SK-N-SH (cell line): ENCODE measurements around the gene FRMD3. TPM values are rescaled to one million over a fixed set of nuclear protein-coding genes. Genes with fewer than 3 reads are reported as not detected.

ENCODE experiments used
- CTCF ChIA-PET: fragments of 300-600, 350-600 bp; formaldehyde crosslinking; extraction: SDS; loops from one replicate; lab custom pipeline; 2021; lab: Yijun Ruan, JAX
- POLR2A ChIA-PET: fragments of 350-600 bp; sonication (Branson Sonifier 250); formaldehyde crosslinking; extraction: SDS; loops from one replicate; lab custom pipeline; 2020; ENCODE audit warnings: antibody characterized with exemption, inconsistent platforms; lab: Yijun Ruan, JAX
- DNase-seq: peaks from one replicate; pipeline ENCODE4 v3.0.0; 2012
- H2AFZ ChIP-seq: fragments of 200-600 bp; sonication (generic); 2 replicates; pipeline ENCODE4 v1.8.1; 2016; ENCODE audit warnings: antibody characterized with exemption, mild to moderate bottlenecking, low read depth
- H3F3A ChIP-seq: fragments of 200-600 bp; sonication (generic); replicated peaks from 2 replicates; pipeline ENCODE3; 2016; ENCODE audit warnings: antibody characterized with exemption, mild to moderate bottlenecking; ENCODE audit not compliant: insufficient read depth
- H3K27ac ChIP-seq, 2 experiments: fragments of 200-500 bp in 1 of 2; fragments of 200-600 bp in 1 of 2; sonication (Bioruptor generic) in 1 of 2; sonication (generic), shearing (Covaris generic) in 1 of 2; 2 replicates each; pipeline versions ENCODE4 v1.5.1 to v1.6.1; 2014 to 2016; ENCODE audit warnings: low read depth in 2 of 2, inconsistent platforms in 1 of 2, low read length in 1 of 2, mild to moderate bottlenecking in 1 of 2, mixed read lengths in 1 of 2
- H3K27me3 ChIP-seq: fragments of 200-600 bp; sonication (generic), shearing (Covaris generic); 2 replicates; pipeline ENCODE4 v1.6.1; 2016; ENCODE audit warnings: mixed run types; ENCODE audit not compliant: insufficient read depth
- H3K36me3 ChIP-seq, 2 experiments: fragments of 200-500 bp in 1 of 2; fragments of 200-600 bp in 1 of 2; sonication (Bioruptor generic) in 1 of 2; sonication (generic) in 1 of 2; replicated peaks in 1 of 2; 2 replicates each; pipeline versions ENCODE3 to v1.5.1; 2014 to 2016; ENCODE audit warnings: low read length in 1 of 2, mild to moderate bottlenecking in 1 of 2; ENCODE audit not compliant: insufficient read depth in 2 of 2, control insufficient read depth in 1 of 2
- H3K4me1 ChIP-seq, 2 experiments: fragments of 200-500 bp in 1 of 2; fragments of 200-600 bp in 1 of 2; sonication (Bioruptor generic) in 1 of 2; sonication (generic), shearing (Covaris generic) in 1 of 2; 2 replicates each; pipeline versions ENCODE4 v1.5.1 to v1.6.1; 2014 to 2016; ENCODE audit warnings: low read depth in 1 of 2, low read length in 1 of 2, mixed run types in 1 of 2; ENCODE audit not compliant: insufficient read depth in 2 of 2, control insufficient read depth in 1 of 2
- H3K4me2 ChIP-seq: fragments of 200-600 bp; sonication (generic), shearing (Covaris generic); 2 replicates; pipeline ENCODE4 v1.6.1; 2017; ENCODE audit warnings: mixed run types
- H3K4me3 ChIP-seq, 2 experiments: fragments of 200-500 bp in 1 of 2; fragments of 200-600 bp in 1 of 2; sonication (Bioruptor generic) in 1 of 2; sonication (generic), shearing (Covaris generic) in 1 of 2; 2 replicates each; pipeline versions ENCODE4 v1.5.1 to v1.8.1; 2014 to 2016; ENCODE audit warnings: low read depth in 2 of 2, inconsistent platforms in 1 of 2, low read length in 1 of 2, mild to moderate bottlenecking in 1 of 2, mixed read lengths in 1 of 2, moderate library complexity in 1 of 2
- H3K79me2 ChIP-seq: fragments of 200-600 bp; sonication (generic); 2 replicates; pipeline ENCODE4 v1.8.1; 2017; ENCODE audit warnings: mild to moderate bottlenecking; ENCODE audit not compliant: insufficient read depth
- H3K9ac ChIP-seq: fragments of 200-600 bp; sonication (generic); 2 replicates; pipeline ENCODE4 v1.6.1; 2017; ENCODE audit warnings: mixed run types
- H3K9me2 ChIP-seq: fragments of 200-600 bp; sonication (generic); 2 replicates; pipeline ENCODE4 v1.6.1; 2017; ENCODE audit warnings: mixed run types
- H3K9me3 ChIP-seq: fragments of 200-600 bp; sonication (generic); 2 replicates; pipeline ENCODE4 v1.6.1; 2017; ENCODE audit warnings: mixed run types, mild to moderate bottlenecking, moderate library complexity
- H4K20me1 ChIP-seq: fragments of 200-600 bp; sonication (generic); 2 replicates; pipeline ENCODE4 v1.6.1; 2017; ENCODE audit warnings: mild to moderate bottlenecking, mixed run types; ENCODE audit not compliant: insufficient read depth
- CHD2 ChIP-seq: fragments of 150-350 bp; IDR thresholded peaks from 2 replicates; pipeline ENCODE4 v1.6.1; 2018; ENCODE audit warnings: low read length; ENCODE audit not compliant: partially characterized antibody
- ELF1 ChIP-seq: IDR thresholded peaks from 2 replicates; pipeline ENCODE4 v1.4.0; 2012
- FOXJ3 ChIP-seq: sonication (generic); formaldehyde crosslinking; IDR thresholded peaks from 2 replicates; pipeline ENCODE4 v1.5.1; 2020; ENCODE audit warnings: mild to moderate bottlenecking, missing genetic modification reagents
- GATA2 ChIP-seq: sonication (generic); formaldehyde crosslinking; IDR thresholded peaks from 2 replicates; pipeline ENCODE4 v1.5.0; 2020; ENCODE audit warnings: mild to moderate bottlenecking, missing genetic modification reagents
- JUND ChIP-seq: IDR thresholded peaks from 2 replicates; pipeline ENCODE4 v1.4.0; 2012
- POLR2AphosphoS5 ChIP-seq: IDR thresholded peaks from 2 replicates; pipeline ENCODE4 v1.6.1; 2012; ENCODE audit warnings: low read depth, low read length
- RCOR1 ChIP-seq: fragments of 150-350 bp; IDR thresholded peaks from 2 replicates; pipeline ENCODE4 v1.6.1; 2017; ENCODE audit warnings: antibody characterized with exemption, low read length
- RXRA ChIP-seq: IDR thresholded peaks from 2 replicates; pipeline ENCODE4 v1.4.0; 2012; ENCODE audit warnings: low read depth, mild to moderate bottlenecking, borderline replicate concordance
- SMC3 ChIP-seq: IDR thresholded peaks from 2 replicates; pipeline ENCODE4 v1.6.1; 2012; ENCODE audit warnings: low read depth, low read length, improper control_type of control experiment
- TAF1 ChIP-seq: IDR thresholded peaks from 2 replicates; pipeline ENCODE4 v1.6.1; 2012; ENCODE audit warnings: low read depth, mild to moderate bottlenecking, low read length, moderate library complexity, borderline replicate concordance
- TCF12 ChIP-seq: IDR thresholded peaks from 2 replicates; pipeline ENCODE4 v1.4.0; 2012
- TEAD4 ChIP-seq: IDR thresholded peaks from 2 replicates; pipeline ENCODE4 v1.4.0; 2012; ENCODE audit warnings: mild to moderate bottlenecking, borderline replicate concordance; ENCODE audit not compliant: insufficient read depth
- WGBS: methylation state at CpG from one replicate; pipeline ENCODE4 v1.1.6; 2017; ENCODE audit warnings: low lambda C conversion rate; 5-methylcytosine and 5-hydroxymethylcytosine counted together
- polyA plus RNA-seq, 3 experiments: library from polyadenylated mRNA; depleted of rRNA; stranded (reverse); fragments of >200 nt; gene quantifications; 2 replicates each; pipeline ENCODE4 v1.2.3, GENCODE V29; 2012
- TF ChIP-seq, protein P1 (sequence below): IDR thresholded peaks from 2 replicates; pipeline ENCODE4 v1.6.1; 2012; ENCODE audit warnings: mild to moderate bottlenecking, low read depth, low read length, moderate library complexity
- TF ChIP-seq, protein P2 (sequence below): IDR thresholded peaks from 2 replicates; pipeline ENCODE4 v1.4.0; 2012; ENCODE audit warnings: low read depth, borderline replicate concordance
- TF ChIP-seq, protein P3 (sequence below): IDR thresholded peaks from 2 replicates; pipeline ENCODE4 v1.4.0; 2012; ENCODE audit warnings: low read depth, borderline replicate concordance

FRMD3 gene
- polyA plus RNA-seq, 1 of the 3 experiments (the other 2 are of a cell fraction) = 0.89 TPM

DNA sequence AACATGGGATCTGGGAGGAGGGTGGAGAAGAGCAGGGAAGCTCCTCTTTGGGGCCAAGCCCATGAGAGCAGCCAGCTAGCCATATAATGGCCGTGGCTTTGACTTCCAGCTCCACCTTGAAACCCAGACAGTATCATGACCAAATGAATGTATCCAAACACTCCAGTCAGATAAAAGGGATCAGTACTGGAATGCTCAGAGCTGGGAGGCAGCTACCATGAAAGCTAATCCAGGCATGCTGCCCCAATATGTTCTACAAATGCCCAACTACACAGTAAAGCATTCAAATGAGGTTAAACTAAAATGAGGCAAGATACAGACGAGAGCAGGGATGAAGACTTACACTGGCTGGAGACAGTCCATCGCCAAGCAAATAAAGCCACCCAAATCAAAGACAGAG lies 69.4 kb downstream of the FRMD3 start:
- Histone ChIP-seq H3K27me3 (no peaks in the 10 kb centered on the region), H3K4me1 (peaks cover 14 to 24% of the 10 kb centered on the region in 2 experiments), H3K4me2 (no peak overlapping the region), H4K20me1 (no peaks in the 10 kb centered on the region), H3K9ac (no peak overlapping the region), H3F3A (peaks cover 8% of the 10 kb centered on the region), H3K9me2 (no peaks in the 10 kb centered on the region), H2AFZ (no peak overlapping the region), H3K36me3 (no peaks in the 10 kb centered on the region), H3K27ac (no peak overlapping the region), H3K79me2 (peaks cover 69% of the 10 kb centered on the region), H3K9me3 (no peaks in the 10 kb centered on the region), H3K4me3 (no peak overlapping the region)
- 59% methylated on average over 3 of the region's 3 CpGs for WGBS
- DNase-seq = no peak
- CTCF ChIA-PET = interaction anchor here (0.9 to 1.1 kb wide), 2 partner anchors 13 kb away, joined by 3 read pairs; no protein-coding TSS in a partner anchor
- TF ChIP-seq, protein P1, sequence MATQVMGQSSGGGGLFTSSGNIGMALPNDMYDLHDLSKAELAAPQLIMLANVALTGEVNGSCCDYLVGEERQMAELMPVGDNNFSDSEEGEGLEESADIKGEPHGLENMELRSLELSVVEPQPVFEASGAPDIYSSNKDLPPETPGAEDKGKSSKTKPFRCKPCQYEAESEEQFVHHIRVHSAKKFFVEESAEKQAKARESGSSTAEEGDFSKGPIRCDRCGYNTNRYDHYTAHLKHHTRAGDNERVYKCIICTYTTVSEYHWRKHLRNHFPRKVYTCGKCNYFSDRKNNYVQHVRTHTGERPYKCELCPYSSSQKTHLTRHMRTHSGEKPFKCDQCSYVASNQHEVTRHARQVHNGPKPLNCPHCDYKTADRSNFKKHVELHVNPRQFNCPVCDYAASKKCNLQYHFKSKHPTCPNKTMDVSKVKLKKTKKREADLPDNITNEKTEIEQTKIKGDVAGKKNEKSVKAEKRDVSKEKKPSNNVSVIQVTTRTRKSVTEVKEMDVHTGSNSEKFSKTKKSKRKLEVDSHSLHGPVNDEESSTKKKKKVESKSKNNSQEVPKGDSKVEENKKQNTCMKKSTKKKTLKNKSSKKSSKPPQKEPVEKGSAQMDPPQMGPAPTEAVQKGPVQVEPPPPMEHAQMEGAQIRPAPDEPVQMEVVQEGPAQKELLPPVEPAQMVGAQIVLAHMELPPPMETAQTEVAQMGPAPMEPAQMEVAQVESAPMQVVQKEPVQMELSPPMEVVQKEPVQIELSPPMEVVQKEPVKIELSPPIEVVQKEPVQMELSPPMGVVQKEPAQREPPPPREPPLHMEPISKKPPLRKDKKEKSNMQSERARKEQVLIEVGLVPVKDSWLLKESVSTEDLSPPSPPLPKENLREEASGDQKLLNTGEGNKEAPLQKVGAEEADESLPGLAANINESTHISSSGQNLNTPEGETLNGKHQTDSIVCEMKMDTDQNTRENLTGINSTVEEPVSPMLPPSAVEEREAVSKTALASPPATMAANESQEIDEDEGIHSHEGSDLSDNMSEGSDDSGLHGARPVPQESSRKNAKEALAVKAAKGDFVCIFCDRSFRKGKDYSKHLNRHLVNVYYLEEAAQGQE = no peak
- TF ChIP-seq ELF1 (no peak), SMC3 (no peak), JUND (no peak), TAF1 (no peak), TEAD4 (no peak), GATA2 (no peak)
- POLR2A ChIA-PET = no interaction called here

DNA sequence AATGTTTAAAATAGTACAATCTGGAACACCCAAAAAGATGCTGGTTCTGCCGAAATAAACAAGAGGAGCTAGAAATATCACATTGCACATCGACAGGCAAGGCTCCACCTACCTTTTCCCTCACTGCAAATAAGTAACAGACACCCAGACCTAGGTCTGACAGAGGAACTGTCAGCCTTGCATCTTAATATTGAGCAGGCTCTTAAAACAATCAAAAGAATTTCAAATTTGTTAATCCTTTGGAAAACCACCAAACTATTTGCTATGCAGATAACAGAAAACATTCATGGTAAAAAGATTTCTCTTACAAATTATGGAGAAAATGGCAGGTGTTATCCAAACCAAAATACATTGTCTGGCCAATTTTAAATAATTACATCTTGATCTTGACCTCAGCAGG lies 71.3 kb downstream of the FRMD3 start:
- 47% methylated on average over 2 of the region's 2 CpGs for WGBS
- no peak for DNase-seq
- H3K4me1 ChIP-seq = peaks cover 5 to 24% of the 10 kb centered on the region in 2 experiments; a peak in 2 of 4 replicates
- H4K20me1 ChIP-seq = no peaks in the 10 kb centered on the region
- POLR2A ChIA-PET = no interaction called here
- H3K4me2 ChIP-seq = no peak overlapping the region
- H3K27ac ChIP-seq = peak overlapping the region in 1 of 2 experiments; percentile 80; a peak in 2 of 4 replicates
- no peaks in the 10 kb centered on the region for H3K27me3 ChIP-seq
- no peaks in the 10 kb centered on the region for H3K9me2 ChIP-seq
- H3F3A ChIP-seq = peaks cover 4% of the 10 kb centered on the region
- H3K79me2 ChIP-seq = peaks cover 87% of the 10 kb centered on the region
- H3K9me3 ChIP-seq = no peaks in the 10 kb centered on the region
- H3K9ac ChIP-seq = no peak overlapping the region
- H2AFZ ChIP-seq = no peak overlapping the region
- TF ChIP-seq SMC3 (no peak), TCF12 (peak; percentile 50), CHD2 (no peak)
- no peak overlapping the region for H3K4me3 ChIP-seq
- H3K36me3 ChIP-seq = no peaks in the 10 kb centered on the region
- CTCF ChIA-PET = interaction anchor here (0.8 to 1.0 kb wide), 2 partner anchors 21 to 26 kb away, joined by 3 read pairs; no protein-coding TSS in a partner anchor

DNA sequence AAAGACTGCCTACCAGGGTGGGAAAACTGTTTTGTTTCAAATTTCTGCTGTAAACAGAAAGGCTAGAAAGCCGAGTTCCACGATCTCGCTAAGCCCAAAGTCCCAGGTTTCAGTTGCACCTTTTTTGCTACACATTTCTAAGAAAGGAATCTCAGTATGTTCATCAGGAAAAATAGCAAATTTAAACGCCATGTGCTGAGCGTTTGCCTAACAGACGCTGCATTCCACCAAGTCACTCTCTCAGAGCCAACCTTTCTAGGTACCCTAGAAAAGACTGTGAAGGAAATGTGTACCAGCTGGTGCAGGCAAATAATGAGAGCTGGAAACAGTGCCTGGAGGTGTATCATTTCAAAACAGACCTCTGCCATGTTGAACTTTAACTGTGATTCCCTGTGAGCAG lies 71.8 kb downstream of the FRMD3 start:
- Histone ChIP-seq H3K4me1 (peaks cover 1 to 23% of the 10 kb centered on the region in 2 experiments; a peak in 2 of 4 replicates), H3K79me2 (peaks cover 89% of the 10 kb centered on the region), H3K4me3 (no peak overlapping the region), H3K27ac (peak overlapping the region in 1 of 2 experiments; percentile 75; a peak in 2 of 4 replicates), H3K27me3 (no peaks in the 10 kb centered on the region), H3K9ac (no peak overlapping the region), H3K36me3 (no peaks in the 10 kb centered on the region), H3K9me3 (no peaks in the 10 kb centered on the region), H4K20me1 (no peaks in the 10 kb centered on the region), H3K4me2 (no peak overlapping the region), H2AFZ (no peak overlapping the region), H3F3A (no peaks in the 10 kb centered on the region), H3K9me2 (no peaks in the 10 kb centered on the region)
- DNase-seq = no peak
- ChIA-PET POLR2A (no interaction called here), CTCF (no interaction called here)
- WGBS = 82% methylated on average over 6 of the region's 6 CpGs
- TF ChIP-seq RCOR1 = no peak
- no peak for TF ChIP-seq CHD2
- TF ChIP-seq RXRA = no peak
- no peak for TF ChIP-seq JUND
- TF ChIP-seq, protein P2, sequence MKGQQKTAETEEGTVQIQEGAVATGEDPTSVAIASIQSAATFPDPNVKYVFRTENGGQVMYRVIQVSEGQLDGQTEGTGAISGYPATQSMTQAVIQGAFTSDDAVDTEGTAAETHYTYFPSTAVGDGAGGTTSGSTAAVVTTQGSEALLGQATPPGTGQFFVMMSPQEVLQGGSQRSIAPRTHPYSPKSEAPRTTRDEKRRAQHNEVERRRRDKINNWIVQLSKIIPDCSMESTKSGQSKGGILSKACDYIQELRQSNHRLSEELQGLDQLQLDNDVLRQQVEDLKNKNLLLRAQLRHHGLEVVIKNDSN = no peak
- TF ChIP-seq POLR2AphosphoS5 = no peak
- TF ChIP-seq, protein P3, sequence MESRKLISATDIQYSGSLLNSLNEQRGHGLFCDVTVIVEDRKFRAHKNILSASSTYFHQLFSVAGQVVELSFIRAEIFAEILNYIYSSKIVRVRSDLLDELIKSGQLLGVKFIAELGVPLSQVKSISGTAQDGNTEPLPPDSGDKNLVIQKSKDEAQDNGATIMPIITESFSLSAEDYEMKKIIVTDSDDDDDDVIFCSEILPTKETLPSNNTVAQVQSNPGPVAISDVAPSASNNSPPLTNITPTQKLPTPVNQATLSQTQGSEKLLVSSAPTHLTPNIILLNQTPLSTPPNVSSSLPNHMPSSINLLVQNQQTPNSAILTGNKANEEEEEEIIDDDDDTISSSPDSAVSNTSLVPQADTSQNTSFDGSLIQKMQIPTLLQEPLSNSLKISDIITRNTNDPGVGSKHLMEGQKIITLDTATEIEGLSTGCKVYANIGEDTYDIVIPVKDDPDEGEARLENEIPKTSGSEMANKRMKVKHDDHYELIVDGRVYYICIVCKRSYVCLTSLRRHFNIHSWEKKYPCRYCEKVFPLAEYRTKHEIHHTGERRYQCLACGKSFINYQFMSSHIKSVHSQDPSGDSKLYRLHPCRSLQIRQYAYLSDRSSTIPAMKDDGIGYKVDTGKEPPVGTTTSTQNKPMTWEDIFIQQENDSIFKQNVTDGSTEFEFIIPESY = no peak
- TF ChIP-seq GATA2 = no peak
- TF ChIP-seq ELF1 = no peak
- no peak for TF ChIP-seq FOXJ3 (CRISPR knock-in tag)
